Mucosa of descending colon (tissue), 3 donors: Measurements from ENCODE around the gene MED15. TPM values are rescaled to one million over a fixed set of nuclear protein-coding genes. Genes with fewer than 3 reads are reported as not detected.

Experiments
- ATAC-seq: fragments of 200-7000 bp; cut with Tn5 transposase; one replicate; pipeline ENCODE4 v1.9.1; 2020; ENCODE audit warnings: mild to moderate bottlenecking, moderate library complexity
- DNase-seq, 3 donors: peaks; one replicate each; pipeline ENCODE4 v3.0.0-alpha.2; 2020
- H3K36me3 ChIP-seq: fragments of 200-600 bp; one replicate; pipeline ENCODE4 v1.8.0; 2021; ENCODE audit warnings: low read depth, mild to moderate bottlenecking
- H3K4me1 ChIP-seq: fragments of 200-600 bp; one replicate; pipeline ENCODE4 v1.8.0; 2021; ENCODE audit warnings: low read depth, mild to moderate bottlenecking
- H3K4me3 ChIP-seq: fragments of 200-600 bp; one replicate; pipeline ENCODE4 v1.8.0; 2021; ENCODE audit warnings: mild to moderate bottlenecking
- H3K9me3 ChIP-seq: fragments of 200-600 bp; one replicate; pipeline ENCODE4 v1.8.0; 2021; ENCODE audit warnings: mild to moderate bottlenecking
- intact Hi-C, 2 donors: fragments of 100-400 bp; cut with DNase I in 1 of 2; cut with micrococcal nuclease in 1 of 2; formaldehyde crosslinking; loops; one replicate each; pipeline versions ENCODE4 v1.11.0 to v1.11.1; 2022; cut with DNase I, micrococcal nuclease
- total RNA-seq, 3 donors: library from RNA; stranded (reverse); fragmentation: NEBNext Ultra II Directional in 2 of 3; extraction: Animal tissue kit (Norgen Biotek cat#: 25700) in 2 of 3; gene quantifications; one replicate each; pipeline versions ENCODE4 v1.2.1 to v1.2.4, GENCODE V29; 2021 to 2023
- TF ChIP-seq, protein P1 (sequence below): fragments of 200-600 bp; IDR thresholded peaks from one replicate; pipeline ENCODE4 v1.8.0; 2022; ENCODE audit warnings: antibody characterized with exemption, mild to moderate bottlenecking
- donor health status: DM: no; HTN: no; CAD: no; lungs with moderate emphysema.
- donor health status: DM: no; HTN: no; CAD: no.
- donor health status: DM: no; HTN: yes; CAD: no.

The MED15 gene
- total RNA-seq, 3 donors from 2014 or later = 99.9 to 125 (median 114) TPM

DNA sequence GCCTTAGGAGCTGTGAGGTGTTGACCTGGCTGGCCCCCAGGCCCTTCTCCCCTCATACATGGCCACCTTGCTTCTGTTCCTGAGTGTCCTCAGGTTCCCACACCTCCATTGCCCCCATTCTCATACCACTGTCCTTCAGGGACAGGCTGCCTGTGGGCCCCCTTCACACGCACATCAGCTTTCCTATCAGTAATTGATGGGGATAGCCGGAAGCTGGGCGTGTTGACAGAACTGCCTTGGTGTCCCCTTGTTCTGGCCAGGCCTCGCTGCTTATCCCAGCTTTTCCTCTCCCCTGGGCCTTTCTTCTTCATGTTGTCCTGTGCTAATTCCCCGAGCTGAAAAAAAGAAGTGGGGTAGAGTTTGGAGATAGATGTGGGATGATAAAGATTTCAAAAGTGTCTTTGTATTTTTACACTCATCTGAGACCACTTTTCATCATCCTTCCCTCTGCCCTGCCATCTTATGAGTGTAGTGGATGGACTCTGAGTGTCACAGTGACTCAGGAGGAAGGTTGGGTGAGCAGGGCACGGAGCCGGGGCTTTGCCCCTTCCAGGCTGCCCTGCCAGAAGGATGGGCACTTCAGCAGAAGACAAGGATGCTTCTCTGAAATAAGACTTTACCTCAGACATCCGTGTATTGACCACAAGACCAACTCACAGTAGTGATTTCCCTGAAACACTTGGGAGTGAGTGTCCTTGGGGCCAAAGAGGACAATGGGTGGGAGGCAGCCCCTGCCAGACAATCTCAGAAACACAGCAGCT, 42.8 kb downstream of the MED15 start:
- peak in 1 of 3 donors; percentile 17 for DNase-seq
- H3K4me1 ChIP-seq = peaks cover 44% of the 10 kb centered on the region
- H3K4me3 ChIP-seq = no peak overlapping the region
- intact Hi-C loops = no loop called here
- no peaks in the 10 kb centered on the region for H3K9me3 ChIP-seq
- TF ChIP-seq, protein P1, sequence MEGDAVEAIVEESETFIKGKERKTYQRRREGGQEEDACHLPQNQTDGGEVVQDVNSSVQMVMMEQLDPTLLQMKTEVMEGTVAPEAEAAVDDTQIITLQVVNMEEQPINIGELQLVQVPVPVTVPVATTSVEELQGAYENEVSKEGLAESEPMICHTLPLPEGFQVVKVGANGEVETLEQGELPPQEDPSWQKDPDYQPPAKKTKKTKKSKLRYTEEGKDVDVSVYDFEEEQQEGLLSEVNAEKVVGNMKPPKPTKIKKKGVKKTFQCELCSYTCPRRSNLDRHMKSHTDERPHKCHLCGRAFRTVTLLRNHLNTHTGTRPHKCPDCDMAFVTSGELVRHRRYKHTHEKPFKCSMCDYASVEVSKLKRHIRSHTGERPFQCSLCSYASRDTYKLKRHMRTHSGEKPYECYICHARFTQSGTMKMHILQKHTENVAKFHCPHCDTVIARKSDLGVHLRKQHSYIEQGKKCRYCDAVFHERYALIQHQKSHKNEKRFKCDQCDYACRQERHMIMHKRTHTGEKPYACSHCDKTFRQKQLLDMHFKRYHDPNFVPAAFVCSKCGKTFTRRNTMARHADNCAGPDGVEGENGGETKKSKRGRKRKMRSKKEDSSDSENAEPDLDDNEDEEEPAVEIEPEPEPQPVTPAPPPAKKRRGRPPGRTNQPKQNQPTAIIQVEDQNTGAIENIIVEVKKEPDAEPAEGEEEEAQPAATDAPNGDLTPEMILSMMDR = no peak
- ATAC-seq = no peak
- no peaks in the 10 kb centered on the region for H3K36me3 ChIP-seq

DNA sequence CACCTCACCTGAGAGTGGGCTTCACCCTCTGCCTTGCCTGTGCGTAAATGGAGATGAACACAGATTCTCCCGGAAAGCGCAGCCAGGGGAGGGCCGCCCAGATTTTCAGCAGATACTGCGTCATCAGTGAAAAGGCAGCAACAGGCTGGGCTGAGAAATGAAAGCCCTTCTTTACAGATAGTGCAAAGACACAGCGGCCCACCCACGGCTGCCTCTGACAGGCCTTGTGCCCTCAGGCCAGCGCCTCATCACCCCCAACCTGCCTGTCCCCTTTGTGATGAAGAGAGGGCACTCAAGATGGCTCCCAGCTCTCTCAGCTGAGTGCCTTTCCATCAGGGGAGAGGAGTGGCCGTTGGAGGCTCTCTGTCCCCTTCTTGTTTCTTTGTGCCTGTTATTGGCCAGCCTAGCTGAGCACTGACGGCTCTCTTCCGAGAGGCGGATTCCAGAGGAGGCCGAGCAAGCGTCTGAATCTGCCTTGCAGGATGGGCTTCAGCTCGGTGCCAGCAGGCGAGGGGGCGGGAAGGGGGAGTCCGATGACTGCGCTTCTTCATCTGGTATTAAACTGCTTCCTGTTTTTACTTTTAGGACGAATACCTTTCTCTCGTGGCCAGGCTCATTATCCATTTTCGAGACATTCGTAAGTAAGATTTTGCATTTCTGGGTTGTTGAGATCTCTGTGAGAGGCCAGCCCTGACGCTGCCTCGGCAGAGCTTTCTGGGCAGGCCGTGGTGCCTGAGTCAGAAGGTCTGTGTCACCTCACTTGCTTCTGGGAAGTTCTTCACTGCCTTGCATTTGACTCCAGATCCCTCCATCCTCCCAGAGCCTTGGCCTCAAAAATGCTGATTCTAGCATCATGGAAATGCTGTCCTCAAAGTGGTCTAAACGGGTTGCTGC, 43.7 kb downstream of the MED15 start:
- DNase-seq = peak in 1 of 3 donors; percentile 23
- intact Hi-C loops = no loop called here
- peaks cover 44% of the 10 kb centered on the region for H3K4me1 ChIP-seq

DNA sequence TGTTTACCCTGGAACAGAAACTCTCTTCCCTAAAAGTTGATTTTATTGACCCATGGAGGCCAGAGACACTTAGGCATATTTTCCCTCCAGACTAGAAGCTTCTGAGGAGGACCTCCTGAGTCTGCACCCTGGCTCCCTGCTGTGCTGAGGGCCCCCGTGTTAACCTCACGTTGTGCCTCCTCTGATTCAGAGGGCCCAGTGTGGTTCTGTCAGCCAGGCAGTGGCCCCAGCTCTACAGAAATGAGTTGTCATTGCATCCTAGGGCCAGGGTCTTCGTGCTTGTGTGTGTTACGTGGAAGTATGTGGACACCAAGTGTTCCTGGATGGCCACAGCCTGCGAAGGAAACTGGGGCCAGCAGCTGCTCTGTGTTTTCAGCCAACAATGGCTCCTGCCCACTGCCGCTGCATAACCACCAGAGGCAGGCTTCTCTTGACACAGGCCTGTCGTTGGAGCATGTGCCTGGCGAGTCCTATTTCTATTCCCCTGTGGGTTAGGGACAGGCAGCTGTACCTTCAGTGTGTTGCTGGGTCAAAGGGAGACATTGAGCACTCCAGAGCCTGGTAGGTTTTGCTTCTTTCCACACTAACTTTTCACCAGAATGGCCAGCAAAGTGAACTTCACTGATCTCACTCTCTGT, 44.5 kb downstream of the MED15 start:
- peak; percentile 38 for ATAC-seq
- peaks cover 44% of the 10 kb centered on the region for H3K4me1 ChIP-seq

More for the DNA sequence above, 43.7 kb downstream of the MED15 start:
- no peaks in the 10 kb centered on the region for H3K9me3 ChIP-seq
- ATAC-seq = peak; percentile 36
- no peak overlapping the region for H3K4me3 ChIP-seq
- TF ChIP-seq, protein P1 = no peak
- no peaks in the 10 kb centered on the region for H3K36me3 ChIP-seq

DNA sequence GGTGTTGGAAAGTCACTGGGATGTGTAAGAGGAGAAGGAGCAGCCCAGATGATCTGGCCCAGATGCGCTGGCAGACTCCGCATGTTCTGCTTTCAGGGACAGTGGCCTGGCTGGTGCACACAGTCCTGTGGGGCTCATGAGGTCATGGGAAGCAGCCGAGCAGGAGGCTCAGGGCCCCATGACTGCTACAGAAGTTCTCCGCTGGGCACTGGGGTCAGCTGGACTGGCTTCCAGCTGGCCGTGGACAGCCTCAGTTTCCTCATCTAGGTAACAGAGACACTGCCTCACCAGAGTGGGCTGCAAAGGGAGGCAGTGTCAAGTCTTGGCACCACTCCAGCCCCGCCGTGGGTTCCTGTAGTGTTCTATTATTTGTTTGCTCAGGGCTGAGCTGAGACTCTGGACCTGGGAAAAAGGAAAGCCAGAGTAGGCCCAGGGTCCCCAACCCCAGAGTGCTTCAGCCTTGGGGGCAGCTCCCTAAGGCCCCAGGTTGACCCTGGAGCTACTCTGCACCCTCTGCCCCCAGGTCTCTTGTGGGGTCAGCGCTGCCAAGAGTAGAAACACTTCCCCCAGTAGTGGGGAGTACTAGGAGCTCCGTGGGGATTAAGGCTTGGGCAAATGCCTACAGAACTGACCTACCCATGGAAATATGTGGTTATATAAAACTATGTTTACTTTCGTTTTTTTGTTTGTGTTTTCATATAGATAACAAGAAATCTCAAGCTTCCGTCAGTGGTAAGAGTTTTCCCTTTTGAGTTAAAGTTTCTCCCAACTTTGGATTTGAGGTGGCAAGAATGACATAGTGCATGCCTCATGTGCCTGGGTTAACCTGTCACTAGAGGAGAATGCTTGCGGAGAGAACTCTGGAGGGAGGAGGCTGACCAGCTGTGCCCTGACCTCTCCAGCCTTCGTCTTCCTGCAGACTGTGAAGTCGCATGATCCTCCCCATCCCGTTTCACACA, 45.3 kb downstream of the MED15 start:
- peak; percentile 40 for ATAC-seq
- DNase-seq = peak; percentile 47 to 74 (median 68)
- H3K4me3 ChIP-seq = no peak overlapping the region
- H3K4me1 ChIP-seq = peaks cover 50% of the 10 kb centered on the region
- TF ChIP-seq, protein P1 = no peak
- H3K36me3 ChIP-seq = no peaks in the 10 kb centered on the region
- intact Hi-C loops = no loop called here
- H3K9me3 ChIP-seq = no peaks in the 10 kb centered on the region

More for the DNA sequence above, 44.5 kb downstream of the MED15 start:
- TF ChIP-seq, protein P1 = no peak
- no peak for DNase-seq
- Histone ChIP-seq H3K4me3 (no peak overlapping the region), H3K9me3 (no peaks in the 10 kb centered on the region), H3K36me3 (no peaks in the 10 kb centered on the region)
- intact Hi-C loops = no loop called here
